IPS-20b (cell line): Measurements from ENCODE around the gene COX14.

Experiments
- H3K27ac ChIP-seq: one replicate; pipeline ENCODE4 v1.5.1; 2013; ENCODE audit warnings: low read length
- H3K27me3 ChIP-seq: 2 replicates; pipeline ENCODE4 v1.6.1; 2013; ENCODE audit warnings: mild to moderate bottlenecking, low read length, inconsistent platforms; ENCODE audit not compliant: insufficient read depth
- H3K36me3 ChIP-seq: 2 replicates; pipeline ENCODE4 v1.6.1; 2013; ENCODE audit warnings: low read depth, mild to moderate bottlenecking, inconsistent platforms, low read length, moderate library complexity; ENCODE audit not compliant: insufficient read depth
- H3K4me1 ChIP-seq: 2 replicates; pipeline ENCODE4 v1.6.1; 2013; ENCODE audit warnings: mild to moderate bottlenecking, control low read depth, inconsistent platforms, low read length, moderate library complexity; ENCODE audit not compliant: insufficient read depth
- H3K4me3 ChIP-seq: 2 replicates; pipeline ENCODE4 v1.5.1; 2013; ENCODE audit warnings: mild to moderate bottlenecking, low read length, inconsistent platforms
- H3K9ac ChIP-seq: 2 replicates; pipeline ENCODE4 v1.6.1; 2013; ENCODE audit warnings: low read depth, mild to moderate bottlenecking, inconsistent platforms, low read length, moderate library complexity
- H3K9me3 ChIP-seq: 2 replicates; pipeline ENCODE4 v1.6.1; 2013; ENCODE audit warnings: mild to moderate bottlenecking, low read depth, low read length, inconsistent platforms; ENCODE audit not compliant: insufficient read depth

Gene COX14

GRCh38 chr12:50111395-50111692, 692 bp upstream of the COX14 start:
- no peak overlapping the region for H3K9ac ChIP-seq
- no peaks in the 10 kb centered on the region for H3K36me3 ChIP-seq
- peak overlapping the region; percentile 67; the same call in 1 of the 2 replicates for H3K4me3 ChIP-seq
- H3K27ac ChIP-seq = no peak overlapping the region
- no peaks in the 10 kb centered on the region for H3K9me3 ChIP-seq
- no peaks in the 10 kb centered on the region for H3K27me3 ChIP-seq
- H3K4me1 ChIP-seq = peaks cover 11% of the 10 kb centered on the region; the same call in 1 of the 2 replicates

- Histone ChIP-seq H3K4me1 (peaks cover 11% of the 10 kb centered on the region; the same call in 1 of the 2 replicates), H3K9me3 (no peaks in the 10 kb centered on the region), H3K9ac (peak overlapping the region; percentile 90), H3K36me3 (no peaks in the 10 kb centered on the region), H3K4me3 (peak overlapping the region; percentile 100), H3K27me3 (no peaks in the 10 kb centered on the region), H3K27ac (no peak overlapping the region)
Measured at GRCh38 chr12:50112456-50113218, 601 bp downstream of the COX14 start.

- Histone ChIP-seq H3K27ac (no peak overlapping the region), H3K4me1 (no peaks in the 10 kb centered on the region), H3K9ac (no peak overlapping the region), H3K27me3 (no peaks in the 10 kb centered on the region), H3K4me3 (no peak overlapping the region), H3K9me3 (no peaks in the 10 kb centered on the region), H3K36me3 (peaks cover 10% of the 10 kb centered on the region; the same call in 1 of the 2 replicates)
Measured at GRCh38 chr12:50117057-50117622, 5.1 kb downstream of the COX14 start.

- Histone ChIP-seq H3K4me3 (no peak overlapping the region), H3K27ac (no peak overlapping the region), H3K9ac (no peak overlapping the region), H3K9me3 (no peaks in the 10 kb centered on the region), H3K27me3 (no peaks in the 10 kb centered on the region), H3K36me3 (peaks cover 10% of the 10 kb centered on the region; the same call in 1 of the 2 replicates), H3K4me1 (no peaks in the 10 kb centered on the region)
Measured at GRCh38 chr12:50119387-50119786, 7.4 kb downstream of the COX14 start.

- H3K36me3 ChIP-seq = peaks cover 10% of the 10 kb centered on the region; the same call in 1 of the 2 replicates
- H3K9ac ChIP-seq = no peak overlapping the region
- H3K9me3 ChIP-seq = no peaks in the 10 kb centered on the region
- no peaks in the 10 kb centered on the region for H3K27me3 ChIP-seq
- H3K4me3 ChIP-seq = no peak overlapping the region
- H3K27ac ChIP-seq = no peak overlapping the region
- no peaks in the 10 kb centered on the region for H3K4me1 ChIP-seq
Measured at GRCh38 chr12:50120521-50120920, 8.5 kb downstream of the COX14 start.

- no peaks in the 10 kb centered on the region for H3K9me3 ChIP-seq
Measured at GRCh38 chr12:50120953-50121352, 8.9 kb downstream of the COX14 start.

GRCh38 chr12:50121641-50122040, 9.6 kb downstream of the COX14 start:
- H3K4me3 ChIP-seq = no peak overlapping the region
- H3K27me3 ChIP-seq = no peaks in the 10 kb centered on the region
- H3K9me3 ChIP-seq = no peaks in the 10 kb centered on the region
- H3K27ac ChIP-seq = no peak overlapping the region
- H3K4me1 ChIP-seq = no peaks in the 10 kb centered on the region
- H3K36me3 ChIP-seq = peaks cover 10% of the 10 kb centered on the region; the same call in 1 of the 2 replicates
- H3K9ac ChIP-seq = no peak overlapping the region

More at GRCh38 chr12:50120953-50121352, 8.9 kb downstream of the COX14 start:
- H3K36me3 ChIP-seq = peaks cover 10% of the 10 kb centered on the region; the same call in 1 of the 2 replicates
- no peak overlapping the region for H3K4me3 ChIP-seq
- H3K27ac ChIP-seq = no peak overlapping the region
- no peaks in the 10 kb centered on the region for H3K27me3 ChIP-seq
- H3K4me1 ChIP-seq = no peaks in the 10 kb centered on the region
- no peak overlapping the region for H3K9ac ChIP-seq

- H3K9ac ChIP-seq = no peak overlapping the region
Measured at GRCh38 chr12:50123203-50123602, 11.2 kb downstream of the COX14 start.

GRCh38 chr12:50127546-50127945, 15.5 kb downstream of the COX14 start:
- Histone ChIP-seq H3K36me3 (peaks cover 33% of the 10 kb centered on the region), H3K4me3 (no peak overlapping the region), H3K27me3 (no peaks in the 10 kb centered on the region), H3K9me3 (no peaks in the 10 kb centered on the region), H3K9ac (no peak overlapping the region), H3K4me1 (no peaks in the 10 kb centered on the region), H3K27ac (no peak overlapping the region)

More at GRCh38 chr12:50123203-50123602, 11.2 kb downstream of the COX14 start:
- H3K27me3 ChIP-seq = no peaks in the 10 kb centered on the region
- peaks cover 10% of the 10 kb centered on the region; the same call in 1 of the 2 replicates for H3K36me3 ChIP-seq
- H3K4me1 ChIP-seq = no peaks in the 10 kb centered on the region
- no peak overlapping the region for H3K4me3 ChIP-seq
- H3K9me3 ChIP-seq = no peaks in the 10 kb centered on the region
- no peak overlapping the region for H3K27ac ChIP-seq

GRCh38 chr12:50129290-50129689, 17.3 kb downstream of the COX14 start:
- Histone ChIP-seq H3K9ac (no peak overlapping the region; the same call in 1 of the 2 replicates), H3K9me3 (no peaks in the 10 kb centered on the region), H3K4me1 (no peaks in the 10 kb centered on the region), H3K36me3 (peaks cover 51% of the 10 kb centered on the region), H3K27ac (no peak overlapping the region), H3K27me3 (no peaks in the 10 kb centered on the region), H3K4me3 (no peak overlapping the region)

- no peak overlapping the region for H3K4me3 ChIP-seq
- no peaks in the 10 kb centered on the region for H3K4me1 ChIP-seq
- no peaks in the 10 kb centered on the region for H3K9me3 ChIP-seq
- no peak overlapping the region for H3K27ac ChIP-seq
- H3K27me3 ChIP-seq = no peaks in the 10 kb centered on the region
- peaks cover 82% of the 10 kb centered on the region for H3K36me3 ChIP-seq
- H3K9ac ChIP-seq = no peak overlapping the region
Measured at GRCh38 chr12:50132505-50133135, 20.6 kb downstream of the COX14 start.

- peaks cover 51% of the 10 kb centered on the region for H3K36me3 ChIP-seq
- no peaks in the 10 kb centered on the region for H3K4me1 ChIP-seq
- no peak overlapping the region for H3K9ac ChIP-seq
- no peaks in the 10 kb centered on the region for H3K27me3 ChIP-seq
- no peak overlapping the region for H3K4me3 ChIP-seq
- H3K9me3 ChIP-seq = no peaks in the 10 kb centered on the region
- H3K27ac ChIP-seq = no peak overlapping the region
Measured at GRCh38 chr12:50142993-50143392, 31.0 kb downstream of the COX14 start.
